ENCODE data around the gene FXYD6. TPM values are rescaled to one million over a fixed set of nuclear protein-coding genes. Genes with fewer than 3 reads are reported as not detected.

Gene FXYD6
- total RNA-seq, 1 donor from 2014 or later, result 10.5 TPM

- H3K27ac ChIP-seq (ENCODE audit: low read depth, low read length), result no peak overlapping the region
- H3K79me2 ChIP-seq (ENCODE audit: insufficient read depth, low read length), result no peaks in the 10 kb centered on the region
- H3K27me3 ChIP-seq (ENCODE audit: insufficient read depth, low read length), result peaks cover 13% of the 10 kb centered on the region
- Mint-ChIP-seq H3K4me3 (ENCODE audit: unreplicated experiment) (no peak overlapping the region), H3K9me3 (ENCODE audit: unreplicated experiment) (no peaks in the 10 kb centered on the region), H3K4me1 (ENCODE audit: low read depth, unreplicated experiment) (peaks cover 11% of the 10 kb centered on the region), H3K27me3 (ENCODE audit: low read depth, unreplicated experiment) (peaks cover 32% of the 10 kb centered on the region), H3K36me3 (ENCODE audit: low read depth, unreplicated experiment) (no peaks in the 10 kb centered on the region), H3K27ac (ENCODE audit: unreplicated experiment) (peak overlapping the region; percentile 97)
- H3K36me3 ChIP-seq (ENCODE audit: insufficient read depth, low read length), result no peaks in the 10 kb centered on the region
- DNase-seq (ENCODE audit: low read depth) (no peak), FAIRE-seq (no peak)
- H3K9me3 ChIP-seq (ENCODE audit: insufficient read depth, low read depth, low read length), result no peaks in the 10 kb centered on the region
- H4K20me1 ChIP-seq (ENCODE audit: insufficient read depth, low read length), result no peaks in the 10 kb centered on the region
- H3K4me2 ChIP-seq (ENCODE audit: low read length), result no peak overlapping the region
- H3K9ac ChIP-seq (ENCODE audit: low read length), result no peak overlapping the region
- no peak for TF ChIP-seq CTCF (IDR thresholded peaks at IDR 0.05; ENCODE audit: insufficient read depth, low read depth, low read length)
- TF ChIP-seq EZH2 (IDR thresholded peaks at IDR 0.05; ENCODE audit: insufficient read depth, low read length), result no peak
- H2AFZ ChIP-seq (ENCODE audit: low read depth, low read length), result no peak overlapping the region
- H3K4me1 ChIP-seq (ENCODE audit: insufficient read depth, low read length), result peaks cover 8% of the 10 kb centered on the region
- H3K4me3 ChIP-seq (ENCODE audit: insufficient read depth, low read depth, low read length), result no peak overlapping the region
These were observed 31.8 kb upstream of the FXYD6 start for GRCh38 chr11:117908109-117908895.

- Histone ChIP-seq H2AFZ (ENCODE audit: low read depth, low read length) (peak overlapping the region; percentile 61), H3K9ac (ENCODE audit: low read length) (peak overlapping the region; percentile 50), H3K27ac (ENCODE audit: low read depth, low read length) (peak overlapping the region; percentile 44), H3K79me2 (ENCODE audit: insufficient read depth, low read length) (no peaks in the 10 kb centered on the region), H3K4me3 (ENCODE audit: insufficient read depth, low read depth, low read length) (peak overlapping the region; percentile 38), H3K9me3 (ENCODE audit: insufficient read depth, low read depth, low read length) (no peaks in the 10 kb centered on the region), H3K27me3 (ENCODE audit: insufficient read depth, low read length) (peaks cover 7% of the 10 kb centered on the region), H3K4me1 (ENCODE audit: insufficient read depth, low read length) (peaks cover 8% of the 10 kb centered on the region), H3K4me2 (ENCODE audit: low read length) (peak overlapping the region; percentile 76), H3K36me3 (ENCODE audit: insufficient read depth, low read length) (no peaks in the 10 kb centered on the region), H4K20me1 (ENCODE audit: insufficient read depth, low read length) (no peaks in the 10 kb centered on the region)
- no peak overlapping the region for H3K4me3 Mint-ChIP-seq (ENCODE audit: unreplicated experiment)
- no peak for FAIRE-seq
- no peak for TF ChIP-seq CTCF (IDR thresholded peaks at IDR 0.05; ENCODE audit: insufficient read depth, low read depth, low read length)
- TF ChIP-seq EZH2 (IDR thresholded peaks at IDR 0.05; ENCODE audit: insufficient read depth, low read length), result no peak
- H3K36me3 Mint-ChIP-seq (ENCODE audit: low read depth, unreplicated experiment), result no peaks in the 10 kb centered on the region
- peaks cover 29% of the 10 kb centered on the region for H3K27me3 Mint-ChIP-seq (ENCODE audit: low read depth, unreplicated experiment)
- peak overlapping the region; percentile 97 for H3K27ac Mint-ChIP-seq (ENCODE audit: unreplicated experiment)
- no peaks in the 10 kb centered on the region for H3K9me3 Mint-ChIP-seq (ENCODE audit: unreplicated experiment)
- DNase-seq (ENCODE audit: low read depth), result peak; percentile 90
- peaks cover 11% of the 10 kb centered on the region for H3K4me1 Mint-ChIP-seq (ENCODE audit: low read depth, unreplicated experiment)
These were observed 31.0 kb upstream of the FXYD6 start for GRCh38 chr11:117907276-117908108.
